Hepatic stellate cell (primary cell): Measurements from ENCODE around the gene ATP8B1.

ENCODE experiments used
- DNase-seq: peaks from one replicate; pipeline ENCODE4 v3.0.0; 2011; ENCODE audit warnings: low spot score

Gene ATP8B1

DNA sequence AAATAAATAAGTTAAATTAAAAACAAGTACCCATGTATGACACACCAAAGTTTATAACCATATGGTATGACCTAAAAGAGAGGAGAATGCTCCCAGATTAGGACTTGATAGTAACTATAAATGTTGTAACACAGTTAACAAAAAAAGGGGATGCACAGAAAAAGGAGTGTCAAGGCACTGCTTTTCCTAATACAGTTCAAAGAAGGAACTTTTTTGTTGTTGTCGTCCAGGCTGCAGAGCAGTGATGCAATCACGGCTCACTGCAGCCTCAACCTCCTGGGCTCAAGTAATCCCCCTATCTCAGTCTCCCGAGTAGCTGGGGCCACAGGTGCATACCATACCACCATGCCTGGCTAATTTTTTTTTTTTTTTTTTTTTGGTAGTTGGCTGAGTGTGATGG, 184.2 kb downstream of the ATP8B1 start:
- DNase-seq: no peak

DNA sequence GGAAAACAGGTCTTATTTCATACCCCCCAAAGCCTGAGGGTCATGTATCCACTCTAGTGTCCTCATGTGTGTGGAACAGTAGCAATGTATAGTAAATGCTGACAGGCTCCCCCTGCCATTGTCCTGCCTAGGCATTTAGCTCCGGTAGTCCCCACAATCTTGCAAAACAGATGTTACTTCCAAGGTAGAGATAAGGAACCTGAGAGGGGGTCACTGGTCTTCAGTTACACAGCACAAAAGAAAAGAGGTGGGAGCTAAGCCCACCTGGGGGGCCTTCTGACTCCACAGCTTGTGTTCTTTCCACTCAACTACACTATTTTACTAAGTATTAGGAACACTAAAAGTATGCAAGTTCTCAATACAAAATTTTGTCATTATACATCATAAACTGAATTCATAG, 199.2 kb downstream of the ATP8B1 start:
- no peak for DNase-seq
